Suprapubic skin (tissue), 4 donors: ENCODE data around the gene SPA17. TPM values are rescaled to one million over a fixed set of nuclear protein-coding genes. Genes with fewer than 3 reads are reported as not detected.

ENCODE experiments used
- DNase-seq, 2 donors: peaks; one replicate each; pipeline ENCODE4 v3.0.0-alpha.2; 2019; ENCODE audit warnings: low spot score in 2 of 2
- H3K27ac ChIP-seq: fragments of 200-600 bp; sonication (generic); one replicate; pipeline ENCODE4 v1.5.1; 2019
- H3K27me3 ChIP-seq: fragments of 200-600 bp; sonication (generic); one replicate; pipeline ENCODE4 v1.5.1; 2019
- H3K36me3 ChIP-seq: fragments of 200-600 bp; sonication (generic); one replicate; pipeline ENCODE4 v1.5.1; 2019
- H3K4me1 ChIP-seq: fragments of 200-600 bp; sonication (generic); one replicate; pipeline ENCODE4 v1.5.1; 2019
- H3K4me3 ChIP-seq: fragments of 200-600 bp; sonication (generic); one replicate; pipeline ENCODE4 v1.5.1; 2019; ENCODE audit warnings: mild to moderate bottlenecking
- H3K9me3 ChIP-seq: fragments of 200-600 bp; sonication (generic); one replicate; pipeline ENCODE4 v1.5.1; 2019
- EP300 ChIP-seq: sonication (generic); formaldehyde crosslinking; IDR thresholded peaks from one replicate; pipeline ENCODE4 v1.6.1; 2017; ENCODE audit warnings: antibody characterized with exemption
- POLR2A ChIP-seq, 2 donors: fragments of 450-650 bp; IDR thresholded peaks; one replicate each; pipeline ENCODE4 v1.6.1; 2017; ENCODE audit warnings: antibody characterized with exemption in 2 of 2, mild to moderate bottlenecking in 2 of 2, moderate library complexity in 2 of 2
- POLR2AphosphoS5 ChIP-seq, 3 donors: sonication (generic); formaldehyde crosslinking; IDR thresholded peaks; one replicate each; pipeline ENCODE4 v1.6.1; 2017; ENCODE audit warnings: antibody characterized with exemption in 3 of 3
- WGBS: methylation state at CpG from one replicate; pipeline ENCODE4 v1.1.5; 2018; 5-methylcytosine and 5-hydroxymethylcytosine counted together
- total RNA-seq, 4 donors: library from RNA; depleted of rRNA; stranded (reverse); fragments of >200 nt; gene quantifications; one replicate each; pipeline ENCODE4 v1.1.0, GENCODE V29; 2016
- TF ChIP-seq, protein P1 (sequence below), 2 donors: fragments of 200-600 bp in 1 of 2; fragments of 450-650 bp in 1 of 2; sonication (generic) in 1 of 2; IDR thresholded peaks; one replicate each; pipeline ENCODE4 v1.5.1; 2016 to 2019; ENCODE audit warnings: antibody characterized with exemption in 2 of 2, mild to moderate bottlenecking in 1 of 2, moderate library complexity in 1 of 2

The SPA17 gene
- total RNA-seq, 4 donors from 2014 or later = 1.1 to 8.1 (median 2.4) TPM

DNA sequence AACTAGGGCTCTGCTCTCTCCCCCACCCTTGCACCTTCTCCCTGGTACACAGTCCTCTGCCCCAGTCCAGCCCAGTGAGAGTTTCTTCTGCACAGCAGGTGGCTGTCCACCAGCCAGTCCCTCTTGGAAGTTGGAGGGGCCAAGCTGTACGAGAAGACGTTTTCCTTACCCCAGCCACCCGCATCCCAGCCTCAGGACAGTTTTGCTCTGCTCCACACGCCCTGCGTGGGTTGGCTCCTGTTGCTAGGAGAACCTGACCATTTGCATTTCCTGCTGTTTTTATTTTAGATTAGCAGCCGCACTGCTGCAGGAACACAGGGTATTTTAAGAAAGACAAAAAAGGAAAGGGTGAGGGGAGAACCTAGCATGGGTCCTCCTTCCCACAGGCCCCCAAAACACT lies 48.5 kb downstream of the SPA17 start:
- H3K9me3 ChIP-seq = no peaks in the 10 kb centered on the region
- H3K4me1 ChIP-seq = peaks cover 26% of the 10 kb centered on the region
- H3K27me3 ChIP-seq = peaks cover 85% of the 10 kb centered on the region
- no peak for DNase-seq
- WGBS = 38% methylated on average over 6 of the region's 6 CpGs
- no peak for TF ChIP-seq POLR2A (IDR thresholded peaks at IDR 0.05)
- TF ChIP-seq EP300 = no peak
- TF ChIP-seq, protein P1, sequence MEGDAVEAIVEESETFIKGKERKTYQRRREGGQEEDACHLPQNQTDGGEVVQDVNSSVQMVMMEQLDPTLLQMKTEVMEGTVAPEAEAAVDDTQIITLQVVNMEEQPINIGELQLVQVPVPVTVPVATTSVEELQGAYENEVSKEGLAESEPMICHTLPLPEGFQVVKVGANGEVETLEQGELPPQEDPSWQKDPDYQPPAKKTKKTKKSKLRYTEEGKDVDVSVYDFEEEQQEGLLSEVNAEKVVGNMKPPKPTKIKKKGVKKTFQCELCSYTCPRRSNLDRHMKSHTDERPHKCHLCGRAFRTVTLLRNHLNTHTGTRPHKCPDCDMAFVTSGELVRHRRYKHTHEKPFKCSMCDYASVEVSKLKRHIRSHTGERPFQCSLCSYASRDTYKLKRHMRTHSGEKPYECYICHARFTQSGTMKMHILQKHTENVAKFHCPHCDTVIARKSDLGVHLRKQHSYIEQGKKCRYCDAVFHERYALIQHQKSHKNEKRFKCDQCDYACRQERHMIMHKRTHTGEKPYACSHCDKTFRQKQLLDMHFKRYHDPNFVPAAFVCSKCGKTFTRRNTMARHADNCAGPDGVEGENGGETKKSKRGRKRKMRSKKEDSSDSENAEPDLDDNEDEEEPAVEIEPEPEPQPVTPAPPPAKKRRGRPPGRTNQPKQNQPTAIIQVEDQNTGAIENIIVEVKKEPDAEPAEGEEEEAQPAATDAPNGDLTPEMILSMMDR (IDR thresholded peaks at IDR 0.05) = no peak
- no peak for TF ChIP-seq POLR2AphosphoS5 (IDR thresholded peaks at IDR 0.05)
- H3K27ac ChIP-seq = no peak overlapping the region
- H3K4me3 ChIP-seq = no peak overlapping the region
- no peaks in the 10 kb centered on the region for H3K36me3 ChIP-seq

DNA sequence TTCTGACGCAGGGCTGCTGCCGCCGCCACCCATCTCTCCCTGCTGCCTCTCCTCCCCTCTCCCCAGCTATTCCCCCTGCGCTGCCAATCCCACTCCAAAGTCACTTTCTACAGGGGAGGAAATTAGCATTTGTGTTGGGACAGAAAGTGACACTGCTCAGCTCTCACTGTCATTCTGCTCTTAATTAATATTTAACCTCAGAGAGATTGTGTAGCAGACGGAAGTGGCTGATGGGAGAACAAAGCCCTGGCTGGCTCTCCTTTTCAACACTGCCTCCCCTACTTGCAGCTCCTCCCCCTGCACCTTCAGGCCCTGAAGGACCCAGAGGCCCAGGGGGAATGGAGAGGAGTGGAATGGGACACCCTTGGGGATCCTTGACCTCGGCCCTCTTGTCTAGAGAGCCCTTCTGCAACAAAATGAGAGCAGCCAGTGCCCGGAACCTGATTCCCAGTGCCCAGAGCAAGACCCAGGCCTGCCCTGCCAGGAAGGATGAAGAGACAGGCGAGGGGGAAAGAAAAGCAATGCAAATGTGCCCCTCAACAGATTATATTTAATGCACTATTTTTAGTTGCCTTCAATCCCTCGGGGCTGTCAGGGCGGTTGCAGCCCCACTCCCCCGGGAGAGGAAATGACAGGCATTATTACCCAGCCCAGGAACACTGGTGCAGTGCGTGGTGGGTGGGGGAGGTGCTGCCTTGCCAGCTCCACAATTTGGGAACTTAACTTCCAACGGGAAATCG lies 51.4 kb downstream of the SPA17 start:
- WGBS = 28% methylated on average over 14 of the region's 14 CpGs
- TF ChIP-seq, protein P1 (IDR thresholded peaks at IDR 0.05) = no peak
- no peak for TF ChIP-seq POLR2AphosphoS5 (IDR thresholded peaks at IDR 0.05)
- no peak for TF ChIP-seq EP300
- TF ChIP-seq POLR2A (IDR thresholded peaks at IDR 0.05) = no peak
- Histone ChIP-seq H3K36me3 (no peaks in the 10 kb centered on the region), H3K9me3 (no peaks in the 10 kb centered on the region), H3K4me3 (no peak overlapping the region), H3K4me1 (peaks cover 9% of the 10 kb centered on the region), H3K27ac (no peak overlapping the region), H3K27me3 (peaks cover 63% of the 10 kb centered on the region)
- no peak for DNase-seq

DNA sequence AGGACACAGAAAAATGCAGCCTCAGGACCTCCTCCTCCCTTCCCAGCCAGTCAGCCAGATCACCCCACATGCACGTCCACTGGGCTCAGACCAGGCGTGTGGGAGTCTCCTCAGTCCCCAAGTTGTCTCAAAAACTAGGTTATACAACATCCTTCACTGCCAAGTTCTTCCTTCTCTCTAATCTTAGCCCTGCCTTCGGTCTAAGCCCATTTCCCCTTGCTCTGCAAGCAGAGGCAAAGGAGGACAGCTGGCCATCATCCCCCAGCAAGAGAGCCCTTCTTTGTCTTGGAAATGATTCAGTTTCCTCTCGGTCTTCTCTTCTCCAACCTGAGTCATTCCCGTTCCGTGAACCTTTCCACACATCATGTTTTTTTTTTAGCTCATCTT lies 52.0 kb downstream of the SPA17 start:
- DNase-seq = no peak
- H3K4me1 ChIP-seq = peaks cover 9% of the 10 kb centered on the region
- no peak overlapping the region for H3K4me3 ChIP-seq
- H3K27ac ChIP-seq = no peak overlapping the region
- TF ChIP-seq, protein P1 (IDR thresholded peaks at IDR 0.05) = no peak
- TF ChIP-seq POLR2AphosphoS5 (IDR thresholded peaks at IDR 0.05) = no peak
- no peak for TF ChIP-seq EP300
- TF ChIP-seq POLR2A (IDR thresholded peaks at IDR 0.05) = no peak
- H3K27me3 ChIP-seq = peaks cover 62% of the 10 kb centered on the region
- H3K9me3 ChIP-seq = no peaks in the 10 kb centered on the region
- no peaks in the 10 kb centered on the region for H3K36me3 ChIP-seq
- 29% methylated on average over 6 of the region's 6 CpGs for WGBS

DNA sequence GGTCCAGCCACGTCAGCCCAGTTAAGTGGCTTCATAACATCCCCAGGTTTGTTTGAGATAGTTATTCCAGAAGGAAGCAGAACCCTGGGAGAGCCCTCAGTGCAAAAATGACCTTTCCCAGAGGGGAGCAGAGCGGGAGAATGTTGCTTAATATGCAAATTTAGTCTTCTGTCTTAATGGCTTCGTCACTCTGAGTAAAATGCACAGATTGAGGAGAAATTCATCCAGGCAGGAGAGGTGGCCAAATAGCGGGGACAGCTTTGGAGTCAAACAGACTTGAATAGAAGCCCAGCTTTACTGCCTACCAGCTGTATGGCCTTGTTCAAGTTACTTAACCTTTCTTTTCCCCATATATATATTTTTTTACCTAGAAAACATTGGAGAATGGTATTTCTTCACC lies 53.8 kb downstream of the SPA17 start:
- 73% methylated on average over 4 of the region's 4 CpGs for WGBS
- Histone ChIP-seq H3K36me3 (no peaks in the 10 kb centered on the region), H3K9me3 (no peaks in the 10 kb centered on the region), H3K4me1 (peaks cover 7% of the 10 kb centered on the region), H3K4me3 (no peak overlapping the region), H3K27ac (no peak overlapping the region), H3K27me3 (peaks cover 45% of the 10 kb centered on the region)
- no peak for DNase-seq
- TF ChIP-seq POLR2A (IDR thresholded peaks at IDR 0.05) = no peak

DNA sequence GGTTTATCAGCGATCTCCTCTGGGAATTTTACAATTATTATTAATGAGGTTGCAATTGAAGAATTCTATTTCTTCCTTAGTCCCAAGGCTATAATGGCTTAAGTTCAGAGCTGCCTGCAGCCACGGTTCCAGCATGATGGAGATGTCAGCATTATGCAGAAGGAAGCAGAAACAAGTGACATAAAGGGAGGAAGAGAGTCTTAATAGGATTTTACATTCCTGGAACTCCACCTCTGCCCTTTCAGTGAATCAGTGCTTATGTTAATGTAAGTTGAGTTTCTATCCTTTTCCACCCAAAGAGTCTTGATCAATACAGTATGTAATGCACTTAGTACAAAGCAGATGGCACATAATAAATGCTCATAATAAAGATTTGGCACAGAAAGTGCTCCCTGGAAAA lies 54.4 kb downstream of the SPA17 start:
- 75% methylated on average over 2 of the region's 2 CpGs for WGBS
- H3K27me3 ChIP-seq = peaks cover 39% of the 10 kb centered on the region
- DNase-seq = no peak
- H3K9me3 ChIP-seq = no peaks in the 10 kb centered on the region
- H3K4me3 ChIP-seq = no peak overlapping the region
- peaks cover 7% of the 10 kb centered on the region for H3K4me1 ChIP-seq
- TF ChIP-seq POLR2A (IDR thresholded peaks at IDR 0.05) (no peak), EP300 (no peak)
- H3K36me3 ChIP-seq = no peaks in the 10 kb centered on the region
- no peak overlapping the region for H3K27ac ChIP-seq

DNA sequence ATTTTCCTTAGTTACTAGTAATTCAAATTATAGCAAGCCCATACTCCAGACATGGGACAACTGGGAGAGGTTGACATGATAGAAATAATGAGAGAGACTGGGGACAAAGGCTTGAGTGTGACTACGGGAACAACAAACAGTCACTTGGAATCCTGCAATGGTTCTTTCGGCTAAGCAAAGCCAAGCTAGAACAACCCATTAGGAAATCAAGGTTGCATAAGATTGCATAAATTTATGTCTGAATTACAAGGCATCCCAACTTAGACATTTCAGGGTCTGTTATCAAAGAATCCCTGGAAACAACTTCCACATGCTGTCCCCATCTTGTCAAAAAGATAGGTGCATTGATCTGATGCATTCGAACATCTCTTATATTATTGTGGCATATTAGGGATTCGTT lies 55.9 kb downstream of the SPA17 start:
- H3K9me3 ChIP-seq = no peaks in the 10 kb centered on the region
- no peak overlapping the region for H3K27ac ChIP-seq
- no peak for DNase-seq
- H3K4me3 ChIP-seq = no peak overlapping the region
- no peaks in the 10 kb centered on the region for H3K36me3 ChIP-seq
- TF ChIP-seq EP300 = no peak
- TF ChIP-seq, protein P1 (IDR thresholded peaks at IDR 0.05) = no peak
- no peak for TF ChIP-seq POLR2AphosphoS5 (IDR thresholded peaks at IDR 0.05)
- TF ChIP-seq POLR2A (IDR thresholded peaks at IDR 0.05) = no peak
- WGBS = 89% methylated on average over 4 of the region's 4 CpGs
- peaks cover 7% of the 10 kb centered on the region for H3K4me1 ChIP-seq
- H3K27me3 ChIP-seq = peaks cover 24% of the 10 kb centered on the region
